K562 (cell line): ENCODE results near the gene RALGAPA2.

Source experiments
- JUN ChIP-seq, 2 experiments: sonication (generic) in 1 of 2; formaldehyde crosslinking in 1 of 2; IDR thresholded peaks; 2 replicates each; pipeline versions ENCODE4 v1.6.1 to v1.8.0; 2012 to 2022; ENCODE audit warnings: borderline replicate concordance in 2 of 2, mild to moderate bottlenecking in 2 of 2, improper control_type of control experiment in 1 of 2, low read depth in 1 of 2, low read length in 1 of 2, missing genetic modification reagents in 1 of 2
- MXI1 ChIP-seq: IDR thresholded peaks from 2 replicates; pipeline ENCODE4 v1.6.1; 2011; ENCODE audit warnings: low read depth, mild to moderate bottlenecking, improper control_type of control experiment, low read length
- NELFE ChIP-seq: IDR thresholded peaks from 2 replicates; pipeline ENCODE4 v1.6.1; 2011; ENCODE audit warnings: mild to moderate bottlenecking; ENCODE audit not compliant: insufficient read depth, insufficient read length
- NFATC3 ChIP-seq: fragments of 450-650 bp; IDR thresholded peaks from 2 replicates; pipeline ENCODE4 v1.6.1; 2017; ENCODE audit warnings: mild to moderate bottlenecking
- NR2C2 ChIP-seq, 2 experiments: fragments of 200-800 bp in 1 of 2; sonication (Bioruptor generic) in 1 of 2; sonication (generic) in 1 of 2; formaldehyde crosslinking in 1 of 2; IDR thresholded peaks; 2 replicates each; pipeline versions ENCODE4 v1.6.1 to v1.8.0; 2016 to 2022; ENCODE audit warnings: mild to moderate bottlenecking in 1 of 2, missing compliant biosample characterization in 1 of 2, missing genetic modification characterization in 1 of 2, missing genetic modification reagents in 1 of 2
- NRF1 ChIP-seq, 2 experiments: fragments of 450-650 bp; IDR thresholded peaks in 1 of 2; conservative IDR thresholded peaks in 1 of 2; 2 replicates each; pipeline ENCODE4 v1.6.1; 2014; ENCODE audit warnings: mild to moderate bottlenecking in 2 of 2
- POLR2AphosphoS5 ChIP-seq: IDR thresholded peaks from 2 replicates; pipeline ENCODE4 v1.6.1; 2011; ENCODE audit warnings: mild to moderate bottlenecking, low read depth, low read length, moderate library complexity; ENCODE audit not compliant: control insufficient read depth, insufficient read depth
- PTTG1 ChIP-seq: fragments of 450-650 bp; IDR thresholded peaks from 2 replicates; pipeline ENCODE4 v1.6.1; 2016; ENCODE audit warnings: low read depth, mild to moderate bottlenecking, missing genetic modification characterization, missing compliant biosample characterization
- TAF9B ChIP-seq: fragments of 450-650 bp; IDR thresholded peaks from 2 replicates; pipeline ENCODE4 v1.6.1; 2018; ENCODE audit warnings: mild to moderate bottlenecking; ENCODE audit not compliant: partially characterized antibody
- TF ChIP-seq, protein P1 (sequence below), 3 experiments: IDR thresholded peaks in 2 of 3; conservative IDR thresholded peaks in 1 of 3; 2 replicates each; pipeline ENCODE4 v1.5.1; 2011 to 2012; ENCODE audit warnings: low read length in 3 of 3, mild to moderate bottlenecking in 3 of 3, control low read depth in 2 of 3, improper control_type of control experiment in 1 of 3, inconsistent platforms in 1 of 3, low read depth in 1 of 3, mixed read lengths in 1 of 3, moderate library complexity in 1 of 3; ENCODE audit not compliant: insufficient read depth in 2 of 3

DNA sequence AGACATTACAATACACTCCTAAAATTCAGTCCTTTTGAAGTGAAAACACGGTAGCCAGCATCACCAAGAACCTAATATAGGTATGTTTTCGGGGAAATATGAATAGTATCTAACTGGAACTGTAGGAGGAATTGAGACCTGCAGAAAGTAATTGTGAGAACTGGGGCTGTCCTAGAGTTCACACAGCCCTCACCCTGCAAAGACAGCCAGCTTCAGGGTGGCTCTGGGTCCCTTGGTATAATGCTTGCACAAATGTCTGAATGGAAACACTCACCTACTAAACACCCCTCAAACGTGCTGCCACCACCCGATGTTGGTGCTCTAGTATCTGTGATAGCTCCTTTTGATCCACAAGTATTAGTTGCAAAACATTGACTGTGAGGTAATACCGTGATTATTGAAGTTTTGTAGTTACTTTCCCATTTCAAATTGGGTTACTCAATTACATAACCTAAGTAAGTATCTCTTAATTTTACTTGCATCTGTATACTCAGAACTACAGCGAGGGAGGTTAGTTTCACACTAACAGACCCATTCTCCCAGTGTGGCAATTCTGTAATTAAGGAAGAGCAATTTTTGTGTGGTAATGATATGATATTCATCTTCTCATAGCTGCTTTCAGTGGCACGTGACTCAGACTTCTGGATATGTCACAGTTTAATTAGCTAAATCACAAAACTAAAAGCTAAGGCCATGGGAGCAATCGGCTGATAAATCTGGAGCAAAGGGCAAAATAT is 215.0 kb downstream of the RALGAPA2 start:
- no peak for TF ChIP-seq NR2C2 (CRISPR knock-in tag; IDR thresholded peaks at IDR 0.05)
- no peak for TF ChIP-seq NR2C2 (tag; IDR thresholded peaks at IDR 0.05)
- no peak for TF ChIP-seq JUN (IDR thresholded peaks at IDR 0.05; ENCODE audit: borderline replicate concordance, low read depth, low read length)
- no peak for TF ChIP-seq JUN (CRISPR knock-in tag; IDR thresholded peaks at IDR 0.05; ENCODE audit: borderline replicate concordance)
- no peak for TF ChIP-seq NFATC3
- TF ChIP-seq, protein P1, sequence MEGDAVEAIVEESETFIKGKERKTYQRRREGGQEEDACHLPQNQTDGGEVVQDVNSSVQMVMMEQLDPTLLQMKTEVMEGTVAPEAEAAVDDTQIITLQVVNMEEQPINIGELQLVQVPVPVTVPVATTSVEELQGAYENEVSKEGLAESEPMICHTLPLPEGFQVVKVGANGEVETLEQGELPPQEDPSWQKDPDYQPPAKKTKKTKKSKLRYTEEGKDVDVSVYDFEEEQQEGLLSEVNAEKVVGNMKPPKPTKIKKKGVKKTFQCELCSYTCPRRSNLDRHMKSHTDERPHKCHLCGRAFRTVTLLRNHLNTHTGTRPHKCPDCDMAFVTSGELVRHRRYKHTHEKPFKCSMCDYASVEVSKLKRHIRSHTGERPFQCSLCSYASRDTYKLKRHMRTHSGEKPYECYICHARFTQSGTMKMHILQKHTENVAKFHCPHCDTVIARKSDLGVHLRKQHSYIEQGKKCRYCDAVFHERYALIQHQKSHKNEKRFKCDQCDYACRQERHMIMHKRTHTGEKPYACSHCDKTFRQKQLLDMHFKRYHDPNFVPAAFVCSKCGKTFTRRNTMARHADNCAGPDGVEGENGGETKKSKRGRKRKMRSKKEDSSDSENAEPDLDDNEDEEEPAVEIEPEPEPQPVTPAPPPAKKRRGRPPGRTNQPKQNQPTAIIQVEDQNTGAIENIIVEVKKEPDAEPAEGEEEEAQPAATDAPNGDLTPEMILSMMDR (IDR thresholded peaks at IDR 0.05 in 2 of 3, conservative IDR thresholded peaks at IDR 0.05 in 1 of 3; ENCODE audit: insufficient read depth in 2 of 3, low read depth in 1 of 3, low read length in 3 of 3) = no peak
- no peak for TF ChIP-seq NRF1 (conservative IDR thresholded peaks at IDR 0.05 in 1 of 2, IDR thresholded peaks at IDR 0.05 in 1 of 2)
- no peak for TF ChIP-seq POLR2AphosphoS5
- TF ChIP-seq NELFE = no peak
- TF ChIP-seq PTTG1 (tag) = no peak
- TF ChIP-seq TAF9B = no peak
- no peak for TF ChIP-seq MXI1
